Activated naive CD4-positive, alpha-beta T cell (primary cell): ENCODE measurements around the gene ARHGDIB.

Source experiments
- DNase-seq, 4 experiments: peaks; one replicate each; lab custom pipeline; 2025; lab: John Stamatoyannopoulos, UW

The ARHGDIB gene

DNA sequence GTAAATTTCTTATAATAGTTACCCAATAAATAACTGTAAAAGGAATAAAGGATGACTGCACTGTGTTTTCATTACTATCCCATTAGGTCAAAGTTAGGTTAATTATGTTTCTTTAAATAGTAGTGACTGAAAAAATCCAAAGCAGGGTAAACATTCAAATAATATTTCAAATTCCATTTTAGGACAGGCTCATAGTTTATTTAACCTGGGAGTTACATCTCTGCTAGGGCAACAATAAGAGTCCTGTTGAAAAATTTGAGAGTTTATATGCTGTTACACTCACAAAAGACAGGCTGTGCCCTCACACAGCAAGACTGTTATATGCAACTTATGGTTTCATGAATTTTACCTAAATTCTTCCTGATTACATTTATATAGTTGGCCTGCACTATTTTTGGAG is 31.1 kb downstream of the ARHGDIB start:
- DNase-seq = no peak

DNA sequence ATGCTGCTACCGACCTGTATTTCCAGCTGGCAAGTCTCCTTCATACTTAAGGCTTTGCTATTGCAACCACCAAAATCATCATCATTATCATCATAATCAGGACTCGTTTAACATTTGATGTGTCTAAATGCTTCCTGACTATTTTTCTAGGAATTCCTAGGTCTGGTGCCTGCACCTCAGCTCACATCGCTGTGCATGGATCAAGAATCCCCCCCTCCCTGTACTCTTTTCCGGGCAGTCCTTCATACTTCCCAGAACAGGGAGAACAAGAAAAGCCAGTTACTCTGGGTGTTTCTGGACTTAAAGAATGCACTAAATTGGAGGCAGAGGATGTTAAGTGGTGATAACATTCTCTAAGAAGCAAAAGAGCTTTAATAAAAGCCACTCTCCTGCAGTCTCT is 32.5 kb downstream of the ARHGDIB start:
- DNase-seq = no peak

DNA sequence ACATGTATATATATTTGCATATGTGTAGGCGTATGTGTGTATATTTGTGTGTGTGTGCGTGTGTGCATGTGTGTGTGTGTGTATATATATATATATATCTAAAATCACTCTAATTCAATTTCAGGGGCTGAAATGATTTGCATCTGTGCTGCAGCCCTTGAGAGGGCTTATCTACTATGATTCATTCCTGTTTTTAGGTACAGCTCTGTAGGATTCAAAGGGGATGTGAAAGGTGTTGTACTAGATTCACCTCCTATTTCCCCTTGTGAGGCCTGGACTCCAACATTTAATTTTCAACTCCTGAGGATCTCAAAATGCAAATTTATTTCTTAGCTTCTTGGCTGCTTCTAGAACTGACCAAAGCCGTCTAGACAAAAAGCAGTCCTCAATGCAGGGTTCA is 34.1 kb downstream of the ARHGDIB start:
- no peak for DNase-seq

GRCh38 chr12:14924541-14924940 is 36.9 kb downstream of the ARHGDIB start:
- no peak for DNase-seq

DNA sequence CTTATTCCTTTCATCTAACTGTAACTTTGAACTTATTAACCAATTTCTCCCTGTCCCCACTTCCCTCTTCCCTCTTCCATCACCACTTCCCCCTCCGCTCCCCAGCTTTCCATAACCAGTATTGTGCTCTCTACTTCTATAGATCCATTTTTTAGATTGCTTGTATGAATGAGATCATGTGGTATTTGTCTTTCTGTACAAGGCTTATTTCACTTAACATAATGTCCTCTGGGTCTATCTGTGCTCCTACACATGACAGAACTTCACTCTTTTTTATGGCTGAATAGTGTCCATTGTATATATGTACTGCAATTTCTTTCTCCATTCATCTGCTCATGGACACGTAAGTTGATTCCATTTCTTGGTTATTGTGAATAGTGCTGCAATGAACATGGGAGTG is 37.5 kb downstream of the ARHGDIB start:
- no peak for DNase-seq

DNA sequence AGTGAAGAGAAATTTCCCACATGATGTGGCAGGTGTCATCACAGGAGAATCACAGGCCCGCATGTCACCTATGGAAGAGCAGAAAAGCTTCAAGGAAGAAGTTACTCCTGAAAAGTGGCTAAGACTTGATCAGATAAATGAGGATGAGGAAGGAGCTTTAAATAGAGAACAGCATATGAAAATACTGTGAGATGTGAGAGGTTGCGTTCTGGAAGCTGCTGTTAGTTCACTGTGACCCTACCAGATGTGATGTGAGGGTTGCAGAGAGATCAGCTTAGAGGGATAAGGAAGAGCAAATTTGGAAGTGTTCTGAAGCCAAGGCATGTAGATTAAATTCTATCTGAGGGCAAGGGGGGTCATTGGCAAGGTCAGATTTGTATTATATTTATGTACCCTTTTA is 40.2 kb downstream of the ARHGDIB start:
- DNase-seq = no peak

DNA sequence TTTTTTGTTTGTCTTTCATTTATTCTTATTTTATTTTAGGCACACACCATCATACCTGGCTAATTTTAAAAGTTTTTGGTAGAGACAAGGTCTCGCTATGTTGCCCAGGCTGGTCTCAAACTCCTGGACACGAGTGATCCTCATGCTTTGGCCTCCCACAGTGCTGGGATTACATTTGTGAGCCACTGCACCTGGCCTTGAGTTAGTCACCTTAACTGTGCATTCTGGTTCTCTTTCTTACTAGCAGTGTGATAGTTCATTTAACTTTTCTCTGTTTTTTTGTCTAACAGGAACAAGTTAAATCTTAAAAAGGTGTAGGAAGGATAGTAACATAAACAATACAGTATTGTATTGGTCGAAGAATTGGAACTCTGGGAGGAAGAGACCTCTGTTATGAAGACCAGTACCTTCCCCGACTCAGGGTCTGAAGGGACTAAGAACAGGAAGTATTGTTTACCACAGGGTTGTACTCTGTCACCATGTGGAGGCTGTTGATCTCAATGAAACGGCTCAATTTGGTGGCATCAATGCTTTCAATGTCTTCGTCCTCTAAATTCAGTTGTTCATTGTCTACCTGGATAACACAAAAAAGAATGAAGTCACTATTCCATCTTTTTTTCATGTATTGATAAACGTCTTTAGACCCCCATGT is 40.8 kb downstream of the ARHGDIB start:
- DNase-seq = no peak

DNA sequence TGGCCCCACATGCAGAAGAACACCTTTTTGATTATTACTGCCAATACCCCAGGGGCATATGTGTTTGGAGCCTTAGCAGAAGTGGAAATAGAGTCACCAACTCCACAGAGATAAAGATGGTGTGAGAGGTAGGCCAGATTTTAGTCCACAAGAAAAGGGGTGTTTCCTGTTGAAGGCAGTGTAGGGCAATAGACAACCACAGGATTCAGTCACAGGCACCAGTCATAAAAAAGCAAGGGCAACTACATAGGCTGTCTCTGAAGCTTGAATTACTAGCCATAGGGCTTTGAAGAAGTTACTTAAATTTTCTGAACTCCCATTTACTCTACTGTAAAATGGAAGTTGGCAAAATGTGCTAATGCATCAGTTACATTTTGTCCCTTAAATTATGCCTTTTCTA is 41.9 kb downstream of the ARHGDIB start:
- no peak for DNase-seq

GRCh38 chr12:14915736-14916135 is 45.7 kb downstream of the ARHGDIB start:
- no peak for DNase-seq

DNA sequence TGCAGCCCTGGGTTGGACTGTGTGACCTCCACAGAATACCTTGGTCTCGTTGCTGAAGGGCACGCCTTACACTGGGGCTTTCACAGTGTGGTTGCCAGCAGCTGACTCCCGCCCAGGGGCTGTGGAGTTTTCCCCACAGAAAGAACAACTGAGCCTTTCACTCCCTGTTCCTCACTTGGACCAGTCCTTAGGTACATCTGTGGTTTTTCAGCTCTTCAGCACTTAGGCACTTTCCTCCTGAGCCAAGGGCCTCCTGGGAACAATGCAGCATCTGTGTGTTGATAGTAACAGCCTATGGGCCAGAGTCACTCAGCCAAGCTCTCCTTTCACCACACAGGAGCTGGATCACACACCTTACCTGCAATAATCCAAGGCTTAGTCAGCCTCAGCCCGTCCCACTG is 48.0 kb downstream of the ARHGDIB start:
- no peak for DNase-seq

- no peak for DNase-seq
Measured at GRCh38 chr12:14911131-14911530, 50.3 kb downstream of the ARHGDIB start.

DNA sequence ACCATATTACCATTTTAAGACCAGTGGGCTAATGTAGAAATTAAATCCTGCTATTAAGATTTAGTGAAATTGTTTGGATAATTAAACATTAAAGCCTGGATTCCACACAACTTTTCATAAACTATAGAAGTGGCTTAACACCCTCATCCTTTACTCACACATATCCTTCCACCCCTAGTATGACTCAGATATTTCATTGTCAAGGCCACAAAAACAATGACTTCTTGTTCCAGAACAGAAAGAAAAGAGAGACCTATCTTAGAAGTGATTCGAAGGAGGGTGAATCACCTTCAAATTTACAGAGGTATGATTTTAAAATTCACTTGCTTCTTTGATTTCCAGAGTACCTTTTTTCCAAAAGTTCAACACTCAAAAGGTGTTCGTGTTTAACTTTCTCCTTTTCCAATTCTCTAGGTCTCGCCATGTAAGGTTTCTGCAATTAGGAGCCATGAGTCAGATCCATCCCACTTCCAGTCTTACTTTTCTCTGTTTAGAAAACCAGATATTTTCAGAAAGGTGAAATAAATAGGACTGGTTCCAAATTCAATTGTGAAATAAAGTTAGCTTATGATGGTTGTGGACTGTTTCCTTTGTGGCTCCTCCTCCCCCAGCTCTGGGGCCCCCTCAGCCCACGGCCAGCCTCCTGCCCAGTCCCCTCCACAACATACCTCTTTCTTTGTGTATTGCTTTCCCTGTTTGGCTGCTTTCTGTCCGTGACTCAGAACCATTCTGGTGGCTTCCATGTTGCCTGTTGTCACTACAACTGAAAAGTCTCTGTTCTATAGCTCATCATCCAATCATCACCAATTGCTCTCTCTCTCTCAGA is 51.1 kb downstream of the ARHGDIB start:
- DNase-seq = no peak

- no peak for DNase-seq
Measured at GRCh38 chr12:14907953-14908352, 53.4 kb downstream of the ARHGDIB start.

GRCh38 chr12:14906114-14906513 is 55.3 kb downstream of the ARHGDIB start:
- DNase-seq = no peak

DNA sequence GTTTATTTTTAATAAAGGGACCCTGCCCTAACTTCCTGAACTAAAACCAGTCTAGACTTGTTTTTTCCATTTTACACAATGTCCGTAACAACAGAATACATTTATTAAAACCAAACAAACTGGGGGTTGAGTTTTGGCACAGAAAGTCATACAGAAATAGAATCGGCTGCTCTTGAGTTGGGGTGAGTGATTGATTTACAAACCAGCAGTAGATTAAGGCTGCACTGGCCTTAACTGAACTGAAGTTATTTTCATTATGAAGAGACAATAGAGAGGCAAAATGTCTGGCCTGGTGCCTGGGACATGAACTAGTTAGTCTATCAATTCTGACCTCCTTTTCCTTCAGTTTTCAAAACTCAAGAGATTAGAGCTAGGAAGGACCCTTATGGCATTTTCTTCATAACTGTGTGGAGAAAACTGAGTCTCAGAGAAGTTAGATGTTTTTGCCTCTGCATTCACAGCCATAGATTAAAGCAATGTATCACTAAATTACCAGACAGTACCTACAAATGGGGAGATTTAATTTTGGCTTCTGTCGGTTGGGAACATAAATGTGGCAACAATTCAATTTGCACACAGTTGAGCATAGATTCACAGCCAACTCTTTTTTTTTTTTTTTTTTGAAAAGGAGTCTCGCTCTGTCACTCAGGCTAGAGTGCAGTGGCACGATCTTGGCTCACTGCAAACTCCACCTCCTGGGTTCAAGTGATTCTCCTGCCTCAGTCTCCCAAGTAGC is 56.0 kb downstream of the ARHGDIB start:
- no peak for DNase-seq

GRCh38 chr12:14904854-14905253 is 56.5 kb downstream of the ARHGDIB start:
- no peak for DNase-seq

DNA sequence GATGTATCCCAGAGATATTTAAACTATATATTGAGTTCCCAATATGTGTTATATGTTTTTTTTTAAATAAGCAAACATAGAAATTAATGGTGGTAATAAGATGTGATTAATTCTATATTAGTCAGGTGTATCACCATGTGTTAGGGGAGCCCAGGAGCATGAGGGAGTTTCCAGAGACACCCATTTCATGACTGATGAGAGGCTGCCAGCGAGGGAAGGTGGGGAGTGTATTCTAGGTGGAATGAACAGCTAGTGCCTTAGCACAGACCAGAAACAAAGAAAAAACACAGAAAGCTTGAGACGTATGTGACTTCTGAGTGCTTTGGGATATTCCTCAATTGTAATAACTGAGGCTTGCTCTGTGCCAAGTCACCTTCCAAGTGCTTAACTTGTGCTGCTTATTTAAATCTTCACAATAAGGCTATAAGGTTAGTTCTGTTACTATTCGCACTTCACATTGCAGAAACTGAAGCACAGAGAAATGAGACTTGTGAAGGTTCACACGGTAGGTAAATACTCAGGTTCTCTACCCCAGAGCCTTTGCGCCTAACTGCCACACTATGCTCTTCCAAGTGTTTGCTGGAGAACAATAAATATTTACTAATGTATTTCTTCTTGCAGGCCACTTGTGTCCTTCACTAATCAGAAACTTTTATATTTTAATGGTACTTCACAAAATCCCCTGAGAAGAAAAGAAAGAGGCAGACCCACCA is 57.9 kb downstream of the ARHGDIB start:
- DNase-seq = no peak

DNA sequence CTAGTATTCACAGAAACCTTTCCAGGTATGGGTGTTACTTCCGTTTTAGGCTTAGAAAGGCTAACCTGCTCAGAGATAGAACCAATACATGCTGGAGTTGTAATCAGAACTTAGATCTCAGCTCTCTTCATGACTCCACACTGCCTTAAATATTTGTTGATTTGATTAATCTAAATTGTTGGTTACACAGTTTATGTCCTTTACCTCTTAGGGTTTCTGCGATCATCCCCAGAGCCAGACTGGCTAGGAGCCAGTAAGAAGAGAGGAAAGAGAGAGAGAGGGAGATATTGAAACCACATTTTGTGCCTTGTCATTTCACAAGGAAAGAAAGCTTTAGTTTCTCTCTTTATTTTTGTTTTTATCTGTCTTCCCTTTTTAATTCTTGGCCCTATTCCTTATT is 58.9 kb downstream of the ARHGDIB start:
- no peak for DNase-seq

GRCh38 chr12:14901228-14901562 is 60.2 kb downstream of the ARHGDIB start:
- no peak for DNase-seq

DNA sequence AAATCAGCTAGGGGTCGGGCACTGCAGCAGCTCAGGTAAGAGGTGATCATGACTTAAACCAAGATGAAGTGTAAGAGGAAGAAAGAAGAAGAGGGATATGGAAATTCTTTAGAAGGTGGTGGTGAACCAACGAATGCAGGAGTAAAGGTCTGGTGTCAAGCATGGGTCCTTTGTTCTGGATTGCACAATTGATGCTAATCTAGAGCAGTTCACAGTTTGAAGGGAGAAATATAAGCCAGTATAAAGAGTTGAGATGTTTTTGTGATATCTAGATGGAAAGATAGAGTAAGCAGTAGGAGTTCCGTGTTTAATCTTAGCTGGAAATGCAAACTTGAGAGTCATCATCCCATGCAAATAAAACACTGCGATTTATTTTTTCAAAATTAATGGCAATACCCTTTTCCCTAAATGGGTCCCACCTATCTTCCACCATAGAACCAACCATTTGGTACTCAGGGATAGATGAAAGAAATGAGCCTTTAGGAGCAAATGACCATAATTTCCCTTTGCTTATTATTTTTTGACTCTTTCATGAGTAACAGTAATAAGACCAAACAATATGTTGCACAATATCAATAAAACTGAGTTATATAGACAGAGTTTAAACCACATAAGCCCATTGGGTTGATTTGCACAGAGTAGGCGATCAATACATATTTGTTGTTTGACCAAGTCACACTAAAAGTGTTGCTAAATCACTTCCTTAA is 60.7 kb downstream of the ARHGDIB start:
- DNase-seq = no peak

DNA sequence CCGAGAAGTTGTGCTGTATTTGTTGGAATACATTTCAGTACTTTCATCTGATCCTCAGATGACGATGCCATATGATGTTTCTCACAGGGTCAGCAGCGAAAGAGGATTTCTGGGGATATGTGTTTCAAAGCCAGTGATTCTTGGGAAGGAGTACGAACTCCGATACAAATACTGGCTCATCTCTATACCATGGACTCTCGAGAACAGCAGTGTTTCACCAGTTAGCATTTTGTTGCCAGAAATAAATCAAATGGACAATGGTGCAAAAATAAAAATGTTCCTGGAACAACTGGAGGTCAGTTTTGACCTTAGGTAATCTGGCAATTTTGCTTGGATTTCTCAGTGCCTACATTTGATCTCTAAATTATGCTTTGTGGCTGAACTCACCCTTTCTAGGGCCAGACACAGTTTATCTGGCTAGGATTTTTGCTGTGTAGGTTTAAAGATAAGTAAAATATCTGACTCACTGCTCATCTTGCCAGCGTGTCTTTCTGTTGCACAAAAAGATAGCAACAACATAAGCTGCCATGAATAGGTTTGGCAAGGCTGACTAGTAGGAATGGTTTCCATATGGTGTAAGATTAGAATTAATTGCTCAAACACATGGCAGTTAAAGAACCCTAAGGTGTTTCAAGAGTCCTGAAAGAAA is 64.8 kb downstream of the ARHGDIB start:
- DNase-seq = no peak
